B cell (primary cell): ENCODE data around the gene GPR75. TPM values are rescaled to one million over a fixed set of nuclear protein-coding genes. Genes with fewer than 3 reads are reported as not detected.

Experiments
- ATAC-seq: fragments of 200-7000 bp; cut with Tn5 transposase; one replicate; pipeline ENCODE4 v1.10.0; 2021; ENCODE audit warnings: low read depth, mild to moderate bottlenecking, moderate number of reproducible peaks, moderate library complexity
- CTCF ChIA-PET: fragments of 350-600 bp; sonication (Branson Sonifier 250); formaldehyde crosslinking; loops from one replicate; lab custom pipeline; 2021; ENCODE audit warnings: antibody characterized with exemption, inconsistent platforms; lab: Charles Lee
- POLR2A ChIA-PET: fragments of 350-600 bp; sonication (Branson Sonifier 250); formaldehyde crosslinking; loops from one replicate; lab custom pipeline; 2021; ENCODE audit warnings: antibody characterized with exemption; lab: Charles Lee
- DNase-seq: peaks from one replicate; pipeline ENCODE4 v3.0.0; 2013
- H2AFZ ChIP-seq: 2 replicates; pipeline ENCODE4 v1.6.1; 2012; ENCODE audit warnings: mild to moderate bottlenecking, low read depth, low read length; ENCODE audit not compliant: insufficient read depth, poor library complexity, severe bottlenecking
- H3K27ac ChIP-seq, 2 donors: 1 replicate in 1 of 2; 2 replicates in 1 of 2; pipeline ENCODE4 v1.5.1; 2012 to 2013; ENCODE audit warnings: low read length in 2 of 2, mild to moderate bottlenecking in 2 of 2, moderate library complexity in 1 of 2
- H3K27me3 ChIP-seq, 4 experiments: fragments of 200-600 bp in 1 of 4; sonication (generic) in 1 of 4; replicated peaks in 1 of 4; 1 replicate in 2 of 4; 2 replicates in 2 of 4; pipeline versions ENCODE4 v1.6.1 to v1.7.0; 2013 to 2016; ENCODE audit warnings: low read length in 3 of 4, mild to moderate bottlenecking in 2 of 4, mixed read lengths in 1 of 4, moderate library complexity in 1 of 4; ENCODE audit not compliant: insufficient read depth in 4 of 4, control insufficient read depth in 3 of 4; ENCODE audit errors: control extremely low read depth in 1 of 4
- H3K36me3 ChIP-seq, 2 experiments: replicated peaks in 1 of 2; 1 replicate in 1 of 2; 2 replicates in 1 of 2; pipeline versions ENCODE4 v1.6.1 to v1.7.1; 2013; ENCODE audit warnings: low read length in 1 of 2; ENCODE audit not compliant: insufficient read depth in 2 of 2, control insufficient read depth in 1 of 2; ENCODE audit errors: control extremely low read depth in 1 of 2, extremely low read depth in 1 of 2
- H3K4me1 ChIP-seq, 2 donors: fragments of 200-600 bp in 1 of 2; sonication (generic) in 1 of 2; 1 replicate in 1 of 2; 2 replicates in 1 of 2; pipeline versions ENCODE4 v1.5.1 to v1.6.1; 2013 to 2017; ENCODE audit warnings: low read length in 2 of 2; ENCODE audit not compliant: control insufficient read depth in 2 of 2, insufficient read depth in 2 of 2
- H3K4me2 ChIP-seq: replicated peaks from 2 replicates; pipeline ENCODE3; 2012; ENCODE audit warnings: mild to moderate bottlenecking, low read depth, low read length; ENCODE audit not compliant: poor library complexity, severe bottlenecking
- H3K4me3 ChIP-seq, 5 experiments: fragments of 200-600 bp in 1 of 5; sonication (generic) in 1 of 5; 1 replicate in 3 of 5; 2 replicates in 2 of 5; pipeline versions ENCODE4 v1.5.1 to v1.7.0; 2011 to 2016; ENCODE audit warnings: low read length in 4 of 5, mild to moderate bottlenecking in 4 of 5, low read depth in 2 of 5, control low read depth in 1 of 5, moderate library complexity in 1 of 5; ENCODE audit not compliant: insufficient read depth in 1 of 5; ENCODE audit errors: control extremely low read depth in 1 of 5, extremely low read depth in 1 of 5
- H3K79me2 ChIP-seq: fragments of 200-600 bp; sonication (generic); one replicate; pipeline ENCODE4 v1.6.0; 2016; ENCODE audit warnings: low read length; ENCODE audit not compliant: control insufficient read depth, insufficient read depth
- H3K9ac ChIP-seq: fragments of 200-600 bp; sonication (generic); 2 replicates; pipeline ENCODE4 v1.6.1; 2017; ENCODE audit warnings: mild to moderate bottlenecking, low read length, moderate library complexity
- H3K9me3 ChIP-seq, 3 donors: one replicate each; pipeline versions ENCODE4 v1.6.1 to v1.7.1; 2013; ENCODE audit warnings: low read length in 2 of 3; ENCODE audit not compliant: control insufficient read depth in 2 of 3, insufficient read depth in 1 of 3; ENCODE audit errors: control extremely low read depth in 1 of 3
- H4K20me1 ChIP-seq: 2 replicates; pipeline ENCODE4 v1.6.0; 2012; ENCODE audit warnings: mild to moderate bottlenecking, low read length; ENCODE audit not compliant: insufficient read depth, control insufficient read depth, poor library complexity, severe bottlenecking
- H3K27ac Mint-ChIP-seq: one replicate; pipeline ENCODE4 v1.8.0; 2021; ENCODE audit warnings: mixed read lengths
- H3K27me3 Mint-ChIP-seq: one replicate; pipeline ENCODE4 v1.8.0; 2021; ENCODE audit warnings: mixed read lengths
- H3K4me1 Mint-ChIP-seq: one replicate; pipeline ENCODE4 v1.8.0; 2021; ENCODE audit warnings: mixed read lengths
- H3K4me3 Mint-ChIP-seq: one replicate; pipeline ENCODE4 v1.8.0; 2021; ENCODE audit warnings: mixed read lengths
- H3K9me3 Mint-ChIP-seq: one replicate; pipeline ENCODE4 v1.8.0; 2022; ENCODE audit warnings: mixed read lengths; ENCODE audit not compliant: insufficient read depth
- EZH2 ChIP-seq: IDR thresholded peaks from 2 replicates; pipeline ENCODE4 v1.6.1; 2012; ENCODE audit warnings: borderline replicate concordance, low read depth, mild to moderate bottlenecking, moderate library complexity, low read length; ENCODE audit not compliant: insufficient read depth, poor library complexity, severe bottlenecking
- WGBS: methylation state at CpG from one replicate; pipeline ENCODE4 v1.1.5; 2013; ENCODE audit warnings: missing lambda C conversion rate; ENCODE audit not compliant: insufficient coverage; 5-methylcytosine and 5-hydroxymethylcytosine counted together
- intact Hi-C: fragments of 100-400 bp; cut with micrococcal nuclease; formaldehyde crosslinking; loops from one replicate; pipeline ENCODE4 v1.10.0; 2022
- polyA plus RNA-seq: library from polyadenylated mRNA; depleted of rRNA; stranded (reverse); fragments of >200 nt; gene quantifications from 2 replicates; pipeline ENCODE4 v1.2.3, GENCODE V29; 2012
- total RNA-seq, 2 donors: library from RNA; stranded (reverse); fragments of 120-200 nt in 1 of 2; gene quantifications; 1 replicate in 1 of 2; 2 replicates in 1 of 2; pipeline versions ENCODE4 v1.2.3 to v1.2.4, GENCODE V29; 2013 to 2022
- TF ChIP-seq, protein P1 (sequence below): fragments of 200-600 bp; IDR thresholded peaks from one replicate; pipeline ENCODE4 v1.8.0; 2022; ENCODE audit warnings: antibody characterized with exemption, mild to moderate bottlenecking

Gene GPR75
- total and polyA plus RNA-seq, 2 donors (not counting 1 experiment from before 2014, with no cell fraction given): 5.1 to 5.9 TPM

DNA sequence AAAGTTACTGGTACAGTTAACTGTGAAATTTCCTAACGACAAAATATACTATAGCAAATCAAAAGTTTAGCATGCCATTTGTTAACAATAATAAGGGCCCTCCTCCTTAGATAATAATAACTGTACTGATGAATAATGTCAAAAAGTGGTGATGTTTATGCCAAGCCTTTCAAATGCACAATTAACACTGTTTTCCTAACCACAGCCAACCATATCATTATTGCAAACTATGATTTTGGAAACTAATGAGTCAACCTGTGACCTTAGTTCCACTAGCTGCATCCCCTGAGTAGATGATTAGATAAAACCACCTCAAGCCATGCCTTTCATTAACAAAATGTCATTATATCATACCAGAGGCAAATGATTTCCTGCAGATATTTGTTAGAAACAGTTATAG, 25.1 kb upstream of the GPR75 start:
- no peak overlapping the region for H3K9ac ChIP-seq
- no peak overlapping the region for H3K27ac Mint-ChIP-seq
- no peaks in the 10 kb centered on the region for H4K20me1 ChIP-seq
- TF ChIP-seq, protein P1, sequence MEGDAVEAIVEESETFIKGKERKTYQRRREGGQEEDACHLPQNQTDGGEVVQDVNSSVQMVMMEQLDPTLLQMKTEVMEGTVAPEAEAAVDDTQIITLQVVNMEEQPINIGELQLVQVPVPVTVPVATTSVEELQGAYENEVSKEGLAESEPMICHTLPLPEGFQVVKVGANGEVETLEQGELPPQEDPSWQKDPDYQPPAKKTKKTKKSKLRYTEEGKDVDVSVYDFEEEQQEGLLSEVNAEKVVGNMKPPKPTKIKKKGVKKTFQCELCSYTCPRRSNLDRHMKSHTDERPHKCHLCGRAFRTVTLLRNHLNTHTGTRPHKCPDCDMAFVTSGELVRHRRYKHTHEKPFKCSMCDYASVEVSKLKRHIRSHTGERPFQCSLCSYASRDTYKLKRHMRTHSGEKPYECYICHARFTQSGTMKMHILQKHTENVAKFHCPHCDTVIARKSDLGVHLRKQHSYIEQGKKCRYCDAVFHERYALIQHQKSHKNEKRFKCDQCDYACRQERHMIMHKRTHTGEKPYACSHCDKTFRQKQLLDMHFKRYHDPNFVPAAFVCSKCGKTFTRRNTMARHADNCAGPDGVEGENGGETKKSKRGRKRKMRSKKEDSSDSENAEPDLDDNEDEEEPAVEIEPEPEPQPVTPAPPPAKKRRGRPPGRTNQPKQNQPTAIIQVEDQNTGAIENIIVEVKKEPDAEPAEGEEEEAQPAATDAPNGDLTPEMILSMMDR: no peak
- no peak for TF ChIP-seq EZH2
- H3K9me3 ChIP-seq: no peaks in the 10 kb centered on the region
- DNase-seq (no peak), ATAC-seq (no peak)
- no peak overlapping the region for H3K4me2 ChIP-seq
- H3K27me3 Mint-ChIP-seq: no peaks in the 10 kb centered on the region
- no peak overlapping the region for H3K4me3 Mint-ChIP-seq
- H3K4me3 ChIP-seq: no peak overlapping the region
- no peaks in the 10 kb centered on the region for H3K4me1 Mint-ChIP-seq
- H3K36me3 ChIP-seq: peaks cover 22 to 93% of the 10 kb centered on the region in 2 experiments
- POLR2A ChIA-PET: no interaction called here
- CTCF ChIA-PET: no interaction called here
- H2AFZ ChIP-seq: no peak overlapping the region
- H3K27ac ChIP-seq: no peak overlapping the region
- no peaks in the 10 kb centered on the region for H3K79me2 ChIP-seq
- no CpG with 5 or more reads among the region's 1 CpG for WGBS
- no peaks in the 10 kb centered on the region for H3K9me3 Mint-ChIP-seq
- H3K4me1 ChIP-seq: no peaks in the 10 kb centered on the region
- intact Hi-C loops: no loop called here
- no peaks in the 10 kb centered on the region for H3K27me3 ChIP-seq

DNA sequence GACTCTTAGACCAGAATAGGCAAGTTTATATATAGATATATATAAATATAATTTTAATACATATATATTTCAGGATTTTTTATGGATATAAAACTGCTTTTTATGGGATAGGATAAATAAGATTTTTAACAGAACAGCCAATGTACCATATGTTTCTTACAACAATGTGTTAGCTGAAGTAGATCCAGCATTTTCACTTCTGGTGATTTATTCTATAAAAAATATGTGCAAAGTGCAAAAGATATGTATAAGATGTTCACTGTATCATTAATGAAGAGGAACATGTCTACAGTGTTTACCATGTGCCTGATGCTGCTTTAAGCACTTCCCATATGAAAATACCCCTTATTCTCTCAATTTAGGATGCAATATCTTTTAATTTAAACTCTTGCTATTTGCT, 22.2 kb upstream of the GPR75 start:
- Histone ChIP-seq H3K4me1 (no peaks in the 10 kb centered on the region), H3K27me3 (no peaks in the 10 kb centered on the region), H3K9ac (no peak overlapping the region), H3K36me3 (peaks cover 24 to 86% of the 10 kb centered on the region in 2 experiments), H3K4me3 (no peak overlapping the region), H3K9me3 (no peaks in the 10 kb centered on the region), H3K79me2 (no peaks in the 10 kb centered on the region), H2AFZ (no peak overlapping the region), H3K27ac (no peak overlapping the region), H3K4me2 (no peak overlapping the region), H4K20me1 (no peaks in the 10 kb centered on the region)
- TF ChIP-seq, protein P1: no peak
- no peak for TF ChIP-seq EZH2
- intact Hi-C loops: no loop called here
- DNase-seq (no peak), ATAC-seq (no peak)
- Mint-ChIP-seq H3K27me3 (no peaks in the 10 kb centered on the region), H3K9me3 (no peaks in the 10 kb centered on the region), H3K4me3 (no peak overlapping the region), H3K27ac (no peak overlapping the region), H3K4me1 (no peaks in the 10 kb centered on the region)
- ChIA-PET CTCF (no interaction called here), POLR2A (no interaction called here)
